HL-60 (cell line): ENCODE measurements around the gene TRAP1.

Experiments used
- CTCF ChIP-seq: IDR thresholded peaks from one replicate; pipeline ENCODE4 v1.5.1; 2011; ENCODE audit warnings: low read length, control low read depth, inconsistent platforms; ENCODE audit not compliant: insufficient read depth
- GABPA ChIP-seq: IDR thresholded peaks from 2 replicates; pipeline ENCODE4 v1.6.1; 2012; ENCODE audit warnings: low read depth

DNA sequence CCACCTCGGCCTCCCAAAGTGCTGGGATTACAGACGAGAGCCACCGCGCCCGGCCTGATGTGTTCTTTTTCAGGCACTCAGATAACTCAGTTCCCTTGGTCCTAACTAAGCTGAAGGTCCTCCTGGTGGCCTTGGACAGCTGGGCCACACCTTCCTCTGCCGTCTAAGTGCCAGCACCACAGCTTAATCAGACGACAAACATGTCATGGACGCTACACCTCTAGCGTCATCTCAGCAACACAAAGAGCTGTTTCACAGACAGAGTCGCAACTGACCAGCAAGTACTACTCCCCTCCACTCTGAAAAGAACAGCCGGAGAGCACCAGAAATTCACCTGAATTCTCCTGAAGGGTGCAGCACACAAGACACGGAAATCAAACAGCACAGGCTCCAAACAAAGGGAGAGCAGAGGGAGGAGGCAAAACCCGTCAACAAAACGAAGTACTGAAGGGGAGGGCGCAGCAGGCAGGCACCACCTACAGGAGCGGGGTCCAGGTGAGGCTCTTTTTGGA lies 4.4 kb downstream of the TRAP1 start:
- TF ChIP-seq GABPA = no peak
- no peak for TF ChIP-seq CTCF
